ENCODE measurements around the gene POLD1. TPM values are rescaled to one million over a fixed set of nuclear protein-coding genes. Genes with fewer than 3 reads are reported as not detected.
A peak's percentile ranks its signal among the peaks of the same experiment; 100 is the strongest.

Gene POLD1
- total and polyA plus RNA-seq, 4 donors: 7.5 to 57.1 (median 8.2) TPM

- TF ChIP-seq SP1 (IDR thresholded peaks at IDR 0.05) (peak; percentile 11), ATF3 (IDR thresholded peaks at IDR 0.05) (no peak)
- peak overlapping the region; percentile 5 to 53 for H3K9ac ChIP-seq (ENCODE audit: low read depth in 1 of 2, low read length in 2 of 2)
- peaks cover 0 to 6% (median 0%) of the 10 kb centered on the region in 4 donors for H3K27me3 ChIP-seq (ENCODE audit: control insufficient read depth in 4 of 4, insufficient read depth in 4 of 4, low read length in 3 of 4)
- no peaks in the 10 kb centered on the region for H3K36me3 ChIP-seq (ENCODE audit: control insufficient read depth in 4 of 4, insufficient read depth in 3 of 4, low read depth in 1 of 4, low read length in 3 of 4)
- peak; percentile 91 for DNase-seq (ENCODE audit: low spot score)
- H3K9me3 ChIP-seq (ENCODE audit: control insufficient read depth in 4 of 4, low read length in 3 of 4): no peaks in the 10 kb centered on the region
- H3K4me3 ChIP-seq (ENCODE audit: low read depth in 1 of 3, low read length in 3 of 3): peak overlapping the region; percentile 56 to 76 (median 72)
- 2% methylated on average over 54 of the region's 54 CpGs for WGBS
- peaks cover 2 to 9% (median 5%) of the 10 kb centered on the region in 4 donors for H3K4me1 ChIP-seq (ENCODE audit: control insufficient read depth in 4 of 4, insufficient read depth in 4 of 4, low read length in 3 of 4)
- H3K27ac ChIP-seq (ENCODE audit: low read depth in 1 of 2, low read length in 2 of 2): no peak overlapping the region
Observed at GRCh38 chr19:50431343-50432220, 47.4 kb downstream of the POLD1 start.

DNA sequence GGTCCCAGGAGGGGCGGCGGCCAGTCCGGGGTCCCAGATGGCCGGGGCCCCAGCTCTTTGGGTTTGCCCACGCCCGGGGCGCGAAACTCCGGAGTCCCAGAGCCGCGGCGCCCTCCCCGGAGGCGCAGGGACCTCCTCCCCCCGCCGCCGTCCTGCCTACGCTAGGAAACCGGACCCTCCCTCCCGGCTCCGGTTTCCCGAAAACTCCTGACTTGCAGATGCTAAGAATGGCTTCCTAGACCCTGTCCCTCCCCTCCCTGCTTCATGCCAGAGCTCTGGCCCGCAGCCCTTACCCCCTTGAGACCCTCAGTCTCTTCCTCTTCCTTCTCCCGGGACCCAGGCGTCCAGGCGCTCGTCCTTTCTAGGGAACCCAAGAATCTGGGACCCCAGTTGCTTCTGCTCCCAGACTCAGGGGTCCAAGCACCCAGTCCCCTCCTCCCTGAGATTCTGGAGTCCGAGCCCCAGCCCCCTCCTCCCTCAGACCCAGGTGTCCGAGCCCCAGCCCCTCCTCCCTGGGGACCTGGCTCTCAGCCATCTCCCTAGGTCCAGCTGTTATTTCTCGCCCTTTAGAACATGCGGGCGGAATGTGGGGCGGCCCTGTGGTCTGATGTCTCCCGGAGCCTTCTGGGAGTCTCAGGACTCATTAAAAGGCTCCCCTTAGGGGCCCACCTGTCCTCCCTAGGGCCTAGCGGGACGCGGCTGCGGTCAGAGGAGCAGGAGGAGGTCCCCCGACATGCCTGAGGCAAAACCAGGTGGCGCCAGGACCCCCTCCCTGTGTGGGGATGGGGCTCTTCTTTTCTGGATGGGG lies 48.3 kb downstream of the POLD1 start, which contains the start of gene MYBPC2:
TSS of gene MYBPC2 (plus strand) at position 672 of the 808 bp plus-strand sequence. CDS start at position 734, 62 bp downstream.
- H3K27ac ChIP-seq (ENCODE audit: low read depth in 1 of 2, low read length in 2 of 2): no peak within 1 kb of the TSS
- DNase-seq (ENCODE audit: low spot score): no peak
- peaks cover 2 to 9% (median 5%) of the 10 kb centered on the region in 4 donors for H3K4me1 ChIP-seq (ENCODE audit: control insufficient read depth in 4 of 4, insufficient read depth in 4 of 4, low read length in 3 of 4)
- H3K9ac ChIP-seq (ENCODE audit: low read depth in 1 of 2, low read length in 2 of 2): peak within 1 kb of the TSS in 1 of 2 donors; percentile 5
- WGBS: 7% methylated on average over 40 of the region's 40 CpGs
- no peaks in the 10 kb centered on the region for H3K9me3 ChIP-seq (ENCODE audit: control insufficient read depth in 4 of 4, low read length in 3 of 4)
- no peaks in the 10 kb centered on the region for H3K36me3 ChIP-seq (ENCODE audit: control insufficient read depth in 4 of 4, insufficient read depth in 3 of 4, low read depth in 1 of 4, low read length in 3 of 4)
- TF ChIP-seq RXRA (IDR thresholded peaks at IDR 0.05) (no peak), CTCF (IDR thresholded peaks at IDR 0.05; ENCODE audit: low read depth, low read length, missing input control) (no peak), ZBTB33 (IDR thresholded peaks at IDR 0.05) (no peak), FOXA2 (IDR thresholded peaks at IDR 0.05) (no peak), HNF4G (IDR thresholded peaks at IDR 0.05) (no peak), GABPA (IDR thresholded peaks at IDR 0.05 in 1 of 2, conservative IDR thresholded peaks at IDR 0.05 in 1 of 2) (no peak), NR2F2 (IDR thresholded peaks at IDR 0.05) (no peak), EGR1 (IDR thresholded peaks at IDR 0.05; ENCODE audit: low read depth in 2 of 2) (no peak), RAD21 (IDR thresholded peaks at IDR 0.05) (no peak), JUND (IDR thresholded peaks at IDR 0.05) (no peak), HNF4A (conservative IDR thresholded peaks at IDR 0.05) (no peak), TAF1 (conservative IDR thresholded peaks at IDR 0.05) (no peak), FOXA1 (IDR thresholded peaks at IDR 0.05) (no peak), SP1 (IDR thresholded peaks at IDR 0.05) (no peak), YY1 (IDR thresholded peaks at IDR 0.05) (no peak), ATF3 (IDR thresholded peaks at IDR 0.05) (no peak)
- TF ChIP-seq, protein P1, sequence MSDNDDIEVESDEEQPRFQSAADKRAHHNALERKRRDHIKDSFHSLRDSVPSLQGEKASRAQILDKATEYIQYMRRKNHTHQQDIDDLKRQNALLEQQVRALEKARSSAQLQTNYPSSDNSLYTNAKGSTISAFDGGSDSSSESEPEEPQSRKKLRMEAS (IDR thresholded peaks at IDR 0.05): no peak
- TF ChIP-seq, protein P2, sequence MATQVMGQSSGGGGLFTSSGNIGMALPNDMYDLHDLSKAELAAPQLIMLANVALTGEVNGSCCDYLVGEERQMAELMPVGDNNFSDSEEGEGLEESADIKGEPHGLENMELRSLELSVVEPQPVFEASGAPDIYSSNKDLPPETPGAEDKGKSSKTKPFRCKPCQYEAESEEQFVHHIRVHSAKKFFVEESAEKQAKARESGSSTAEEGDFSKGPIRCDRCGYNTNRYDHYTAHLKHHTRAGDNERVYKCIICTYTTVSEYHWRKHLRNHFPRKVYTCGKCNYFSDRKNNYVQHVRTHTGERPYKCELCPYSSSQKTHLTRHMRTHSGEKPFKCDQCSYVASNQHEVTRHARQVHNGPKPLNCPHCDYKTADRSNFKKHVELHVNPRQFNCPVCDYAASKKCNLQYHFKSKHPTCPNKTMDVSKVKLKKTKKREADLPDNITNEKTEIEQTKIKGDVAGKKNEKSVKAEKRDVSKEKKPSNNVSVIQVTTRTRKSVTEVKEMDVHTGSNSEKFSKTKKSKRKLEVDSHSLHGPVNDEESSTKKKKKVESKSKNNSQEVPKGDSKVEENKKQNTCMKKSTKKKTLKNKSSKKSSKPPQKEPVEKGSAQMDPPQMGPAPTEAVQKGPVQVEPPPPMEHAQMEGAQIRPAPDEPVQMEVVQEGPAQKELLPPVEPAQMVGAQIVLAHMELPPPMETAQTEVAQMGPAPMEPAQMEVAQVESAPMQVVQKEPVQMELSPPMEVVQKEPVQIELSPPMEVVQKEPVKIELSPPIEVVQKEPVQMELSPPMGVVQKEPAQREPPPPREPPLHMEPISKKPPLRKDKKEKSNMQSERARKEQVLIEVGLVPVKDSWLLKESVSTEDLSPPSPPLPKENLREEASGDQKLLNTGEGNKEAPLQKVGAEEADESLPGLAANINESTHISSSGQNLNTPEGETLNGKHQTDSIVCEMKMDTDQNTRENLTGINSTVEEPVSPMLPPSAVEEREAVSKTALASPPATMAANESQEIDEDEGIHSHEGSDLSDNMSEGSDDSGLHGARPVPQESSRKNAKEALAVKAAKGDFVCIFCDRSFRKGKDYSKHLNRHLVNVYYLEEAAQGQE (IDR thresholded peaks at IDR 0.05): no peak
- H3K4me3 ChIP-seq (ENCODE audit: low read depth in 1 of 3, low read length in 3 of 3): peak within 1 kb of the TSS; percentile 56 to 76 (median 72)
- H3K27me3 ChIP-seq (ENCODE audit: control insufficient read depth in 4 of 4, insufficient read depth in 4 of 4, low read length in 3 of 4): peaks cover 0 to 6% (median 0%) of the 10 kb centered on the region in 4 donors

All from liver (tissue), 9 donors.